OCI-M1 (cell line): ENCODE data around the gene SLPI.

Source experiments
- DNase-seq: peaks from one replicate; lab custom pipeline; 2025; lab: John Stamatoyannopoulos, UW

SLPI gene

GRCh38 chr20:45218124-45218523 lies 36.2 kb downstream of the SLPI start:
- DNase-seq = no peak

GRCh38 chr20:45212836-45213235 lies 41.5 kb downstream of the SLPI start:
- DNase-seq = no peak

DNA sequence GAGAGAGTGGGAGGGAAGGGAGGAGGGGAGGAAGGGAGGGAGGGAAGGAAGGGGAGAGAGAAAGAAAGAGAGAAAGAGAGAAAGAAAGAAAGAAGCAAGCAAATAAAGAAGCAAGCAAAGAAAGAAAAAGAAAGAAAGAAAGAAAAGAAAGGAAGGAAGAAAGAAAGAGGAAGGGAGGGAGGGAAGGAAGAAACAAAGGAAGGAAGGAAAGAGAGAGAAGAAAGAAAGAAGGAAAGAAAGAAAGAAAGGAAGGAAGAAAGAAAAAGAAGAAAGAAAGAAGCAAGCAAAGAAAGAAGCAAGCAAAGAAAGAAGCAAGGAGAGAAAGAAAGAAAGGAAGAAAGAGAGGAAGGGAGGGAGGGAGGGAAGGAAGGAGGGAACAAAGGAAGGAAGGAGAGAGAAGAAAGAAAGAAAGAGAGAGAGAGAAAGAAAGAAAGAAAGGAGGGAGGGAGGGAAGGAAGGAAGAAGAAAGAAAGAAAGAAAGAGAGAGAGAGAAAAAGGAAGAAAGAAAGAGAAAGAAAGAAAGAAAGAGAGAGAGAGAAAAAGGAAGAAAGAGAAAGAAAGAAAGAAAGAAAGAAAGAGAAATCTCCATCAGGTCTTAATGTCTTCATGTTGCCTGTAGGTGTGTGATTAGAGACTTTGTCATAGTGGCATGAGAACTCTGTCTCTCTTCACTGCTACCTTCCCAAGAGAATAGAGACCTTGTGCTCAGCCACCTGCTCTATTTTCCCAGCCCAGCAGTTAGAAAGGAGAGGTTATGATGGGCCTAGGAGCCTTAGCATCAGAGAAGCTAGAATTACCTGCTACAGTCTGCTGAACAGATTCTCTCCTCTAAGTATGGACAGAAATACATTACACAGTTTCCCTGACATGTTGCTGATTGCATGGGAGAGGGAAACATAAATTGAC lies 42.5 kb downstream of the SLPI start:
- no peak for DNase-seq

DNA sequence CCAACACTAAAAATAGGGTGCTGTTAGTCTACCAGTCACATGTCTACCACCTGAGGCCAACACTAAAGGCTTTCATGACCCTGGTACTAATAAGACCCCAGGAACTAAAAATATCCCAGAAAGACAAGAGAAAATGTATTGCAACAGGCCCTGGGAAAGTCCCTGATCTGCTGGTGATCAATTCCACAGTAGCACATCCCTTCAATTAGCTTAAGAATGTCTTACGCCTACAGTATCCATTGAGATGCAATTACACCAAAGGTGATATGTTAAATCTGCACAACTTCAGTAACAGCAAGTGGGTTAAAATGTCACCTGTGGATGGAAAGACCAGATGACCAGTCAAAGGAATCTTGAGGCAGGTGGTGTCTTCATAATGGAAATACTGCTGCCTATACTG lies 44.4 kb downstream of the SLPI start:
- no peak for DNase-seq

DNA sequence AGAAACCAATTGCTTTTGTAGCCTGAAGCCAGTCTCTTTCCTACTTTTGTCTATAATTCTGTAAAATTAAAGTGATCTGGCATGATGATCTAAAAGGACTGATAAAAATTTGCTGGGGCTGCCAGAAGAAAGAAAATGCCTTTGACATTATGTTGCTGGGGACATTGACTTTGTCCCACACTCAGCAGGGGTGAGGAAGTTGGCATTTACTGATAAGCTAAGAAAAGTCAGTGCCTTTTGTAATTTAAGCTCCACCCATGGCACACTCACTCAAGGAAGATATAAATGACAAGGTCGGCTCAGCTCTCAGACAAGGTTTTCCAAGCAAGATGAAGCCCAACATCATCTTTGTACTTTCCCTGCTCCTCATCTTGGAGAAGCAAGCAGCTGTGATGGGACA lies 47.6 kb downstream of the SLPI start, which contains the start of gene SEMG1:
Gene SEMG1, plus strand, starts transcription at position 309 of the 400 bp plus-strand sequence. Its CDS starts 21 bp downstream, at position 330.
- peak; percentile 5 for DNase-seq
